ENCODE results near the gene CACNA2D1.

- TF ChIP-seq, protein P1, sequence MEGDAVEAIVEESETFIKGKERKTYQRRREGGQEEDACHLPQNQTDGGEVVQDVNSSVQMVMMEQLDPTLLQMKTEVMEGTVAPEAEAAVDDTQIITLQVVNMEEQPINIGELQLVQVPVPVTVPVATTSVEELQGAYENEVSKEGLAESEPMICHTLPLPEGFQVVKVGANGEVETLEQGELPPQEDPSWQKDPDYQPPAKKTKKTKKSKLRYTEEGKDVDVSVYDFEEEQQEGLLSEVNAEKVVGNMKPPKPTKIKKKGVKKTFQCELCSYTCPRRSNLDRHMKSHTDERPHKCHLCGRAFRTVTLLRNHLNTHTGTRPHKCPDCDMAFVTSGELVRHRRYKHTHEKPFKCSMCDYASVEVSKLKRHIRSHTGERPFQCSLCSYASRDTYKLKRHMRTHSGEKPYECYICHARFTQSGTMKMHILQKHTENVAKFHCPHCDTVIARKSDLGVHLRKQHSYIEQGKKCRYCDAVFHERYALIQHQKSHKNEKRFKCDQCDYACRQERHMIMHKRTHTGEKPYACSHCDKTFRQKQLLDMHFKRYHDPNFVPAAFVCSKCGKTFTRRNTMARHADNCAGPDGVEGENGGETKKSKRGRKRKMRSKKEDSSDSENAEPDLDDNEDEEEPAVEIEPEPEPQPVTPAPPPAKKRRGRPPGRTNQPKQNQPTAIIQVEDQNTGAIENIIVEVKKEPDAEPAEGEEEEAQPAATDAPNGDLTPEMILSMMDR (IDR thresholded peaks at IDR 0.05), result no peak
- TF ChIP-seq POLR2A (IDR thresholded peaks at IDR 0.05) (no peak), POLR2AphosphoS5 (IDR thresholded peaks at IDR 0.05) (no peak)
These were observed 264.3 kb downstream of the CACNA2D1 start for GRCh38 chr7:82179311-82179710.
